GM18526 (cell line): Measurements from ENCODE around the gene SPAG5.

Experiments
- POLR2A ChIP-seq: IDR thresholded peaks from 3 replicates; pipeline ENCODE4 v1.6.1; 2011; ENCODE audit not compliant: insufficient read length; ENCODE audit errors: extremely low read depth

SPAG5 gene

GRCh38 chr17:28570716-28571360, 28.0 kb downstream of the SPAG5 start:
- TF ChIP-seq POLR2A: no peak

GRCh38 chr17:28569446-28569845, 29.4 kb downstream of the SPAG5 start:
- no peak for TF ChIP-seq POLR2A

GRCh38 chr17:28567604-28568003, 31.2 kb downstream of the SPAG5 start:
- no peak for TF ChIP-seq POLR2A

- TF ChIP-seq POLR2A: no peak
Measured at GRCh38 chr17:28563475-28563874, 35.4 kb downstream of the SPAG5 start.

- no peak for TF ChIP-seq POLR2A
Measured at GRCh38 chr17:28555022-28555421, 43.8 kb downstream of the SPAG5 start.

GRCh38 chr17:28554565-28554964, 44.3 kb downstream of the SPAG5 start:
- no peak for TF ChIP-seq POLR2A

GRCh38 chr17:28553000-28553505, 45.8 kb downstream of the SPAG5 start:
- TF ChIP-seq POLR2A: no peak

GRCh38 chr17:28552176-28552999, 46.4 kb downstream of the SPAG5 start, which contains the start of gene UNC119:
TSS of gene UNC119 (minus strand) at chr17:28552624. CDS start at chr17:28552557, 67 bp downstream.
- TF ChIP-seq POLR2A: peak; percentile 72

- TF ChIP-seq POLR2A: no peak
Measured at GRCh38 chr17:28551421-28552175, 47.2 kb downstream of the SPAG5 start.

- no peak for TF ChIP-seq POLR2A
Measured at GRCh38 chr17:28550858-28551257, 48.0 kb downstream of the SPAG5 start.

GRCh38 chr17:28549236-28550132, 49.3 kb downstream of the SPAG5 start:
- TF ChIP-seq POLR2A: no peak

- no peak for TF ChIP-seq POLR2A
Measured at GRCh38 chr17:28548417-28549130, 50.3 kb downstream of the SPAG5 start.

GRCh38 chr17:28547623-28548416, 51.0 kb downstream of the SPAG5 start:
- TF ChIP-seq POLR2A: no peak
